AG09319 (cell line): ENCODE measurements around the gene NOS3.

Source experiments
- DNase-seq: peaks from one replicate; pipeline ENCODE4 v3.0.0-alpha.2; 2010; ENCODE audit warnings: low read depth; ENCODE audit errors: extremely low read depth
- CTCF ChIP-seq: IDR thresholded peaks from 2 replicates; pipeline ENCODE4 v1.5.1; 2011; ENCODE audit warnings: low read depth, mild to moderate bottlenecking, inconsistent platforms, low read length, moderate library complexity

Gene NOS3

GRCh38 chr7:151032936-151033863 is 42.4 kb downstream of the NOS3 start:
- no peak for TF ChIP-seq CTCF
- DNase-seq = no peak

- no peak for TF ChIP-seq CTCF
Measured at GRCh38 chr7:151033864-151034249, 43.0 kb downstream of the NOS3 start.

GRCh38 chr7:151034312-151035025 is 43.7 kb downstream of the NOS3 start:
- TF ChIP-seq CTCF = no peak
- no peak for DNase-seq

More at GRCh38 chr7:151033864-151034249, 43.0 kb downstream of the NOS3 start:
- no peak for DNase-seq

DNA sequence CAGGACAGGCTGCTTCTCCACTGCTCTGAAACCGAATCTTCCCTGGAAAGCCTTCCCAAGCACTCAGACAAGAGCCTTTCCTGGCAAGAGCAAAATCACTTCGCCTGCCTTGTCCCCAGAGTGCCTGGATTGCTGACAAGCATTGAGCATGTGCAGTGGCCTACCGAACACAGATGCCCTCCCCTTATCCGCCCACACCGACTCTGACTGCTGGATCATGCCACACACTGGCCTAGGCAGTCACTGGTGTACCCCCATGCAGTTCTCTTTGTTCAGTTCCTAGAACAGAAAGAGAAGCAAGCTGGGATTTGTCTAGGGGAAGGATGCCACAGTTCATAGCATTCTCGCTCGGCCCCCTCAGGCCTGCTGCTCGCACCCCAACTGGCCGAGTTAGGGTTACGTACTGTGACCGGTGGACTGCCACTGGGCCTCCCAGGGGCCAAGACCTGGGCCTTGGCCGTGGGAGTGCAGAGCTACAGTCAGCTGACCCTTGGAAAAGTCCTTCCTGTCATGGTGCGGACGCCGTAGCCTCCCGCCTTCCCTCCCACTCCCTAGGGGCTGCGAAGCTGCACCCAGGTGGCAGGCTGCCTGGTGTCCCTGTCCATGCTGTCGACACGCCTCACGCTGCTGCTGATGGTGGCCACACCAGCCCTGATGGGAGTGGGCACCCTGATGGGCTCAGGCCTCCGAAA is 44.4 kb downstream of the NOS3 start:
- no peak for DNase-seq
- no peak for TF ChIP-seq CTCF

- no peak for TF ChIP-seq CTCF
- DNase-seq = no peak
Measured at GRCh38 chr7:151035902-151036301, 45.1 kb downstream of the NOS3 start.

DNA sequence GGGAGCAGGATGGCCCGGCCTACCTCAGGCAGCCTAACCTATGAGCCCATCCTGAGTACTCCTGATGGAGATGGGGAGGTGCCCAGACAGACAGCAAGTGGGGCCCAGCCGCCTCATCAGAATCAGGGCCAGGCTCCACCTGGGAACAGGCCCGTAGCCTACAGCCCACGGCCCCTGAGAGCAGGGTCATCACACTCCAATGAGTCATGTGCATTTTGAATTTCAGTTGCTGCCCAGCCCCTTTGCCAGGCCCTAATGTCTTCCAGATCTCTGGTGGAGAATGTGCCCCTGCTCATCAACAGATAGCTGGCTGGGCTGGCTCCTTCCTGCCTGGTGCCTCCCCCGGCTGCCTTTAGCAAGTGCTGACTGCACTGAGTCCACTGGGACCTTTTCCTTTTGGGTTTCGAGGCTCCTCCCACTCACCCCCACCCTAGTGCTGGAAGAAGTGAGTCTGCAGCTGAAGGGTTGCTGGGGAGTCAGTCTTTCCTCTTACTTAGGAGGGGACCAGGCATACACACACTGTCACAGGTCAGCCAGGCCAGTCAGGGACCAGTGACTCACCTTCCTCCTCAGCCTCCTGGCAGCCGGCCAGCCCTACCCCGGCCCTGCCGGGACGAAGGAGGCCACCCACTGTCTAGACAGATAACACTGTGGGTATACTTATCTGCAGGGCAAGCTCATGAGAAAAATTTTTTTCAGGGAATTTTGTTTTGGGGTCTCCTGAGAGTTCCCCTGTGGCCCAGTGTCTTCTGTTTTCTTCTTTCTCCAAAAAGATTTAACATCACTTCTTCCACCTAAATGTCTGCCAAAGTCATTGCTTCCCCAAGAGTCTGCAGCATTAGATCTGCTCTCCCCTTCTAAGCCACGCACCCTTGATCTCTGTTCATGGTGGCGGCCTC is 48.4 kb downstream of the NOS3 start:
- DNase-seq = no peak
- TF ChIP-seq CTCF = no peak
